IPS DF 6.9 (cell line): ENCODE measurements around the gene TET3.

Experiments used
- DNase-seq: peaks from one replicate; pipeline ENCODE4 v3.0.0-alpha.2; 2013; ENCODE audit warnings: low read depth, low spot score
- H3K27ac ChIP-seq: one replicate; pipeline ENCODE4 v1.5.1; 2013; ENCODE audit warnings: low read length, control low read depth
- H3K27me3 ChIP-seq: 2 replicates; pipeline ENCODE4 v1.6.1; 2013; ENCODE audit warnings: mild to moderate bottlenecking, low read length; ENCODE audit not compliant: control insufficient read depth, insufficient read depth
- H3K36me3 ChIP-seq: 2 replicates; pipeline ENCODE4 v1.6.1; 2013; ENCODE audit warnings: low read length; ENCODE audit not compliant: control insufficient read depth, insufficient read depth
- H3K4me1 ChIP-seq: 2 replicates; pipeline ENCODE4 v1.6.1; 2013; ENCODE audit warnings: low read length; ENCODE audit not compliant: control insufficient read depth, insufficient read depth
- H3K4me3 ChIP-seq: 2 replicates; pipeline ENCODE4 v1.5.1; 2013; ENCODE audit warnings: mild to moderate bottlenecking, low read length
- H3K9me3 ChIP-seq: 2 replicates; pipeline ENCODE4 v1.6.1; 2013; ENCODE audit warnings: low read length, inconsistent platforms; ENCODE audit not compliant: control insufficient read depth, insufficient read depth
- WGBS: extraction: QIAGEN DNeasy Blood & Tissue Kit; methylation state at CpG from one replicate; pipeline ENCODE4 v1.1.7; 2013; ENCODE audit warnings: mixed read lengths, missing lambda C conversion rate; ENCODE audit not compliant: insufficient read length, insufficient coverage; 5-methylcytosine and 5-hydroxymethylcytosine counted together

The TET3 gene

DNA sequence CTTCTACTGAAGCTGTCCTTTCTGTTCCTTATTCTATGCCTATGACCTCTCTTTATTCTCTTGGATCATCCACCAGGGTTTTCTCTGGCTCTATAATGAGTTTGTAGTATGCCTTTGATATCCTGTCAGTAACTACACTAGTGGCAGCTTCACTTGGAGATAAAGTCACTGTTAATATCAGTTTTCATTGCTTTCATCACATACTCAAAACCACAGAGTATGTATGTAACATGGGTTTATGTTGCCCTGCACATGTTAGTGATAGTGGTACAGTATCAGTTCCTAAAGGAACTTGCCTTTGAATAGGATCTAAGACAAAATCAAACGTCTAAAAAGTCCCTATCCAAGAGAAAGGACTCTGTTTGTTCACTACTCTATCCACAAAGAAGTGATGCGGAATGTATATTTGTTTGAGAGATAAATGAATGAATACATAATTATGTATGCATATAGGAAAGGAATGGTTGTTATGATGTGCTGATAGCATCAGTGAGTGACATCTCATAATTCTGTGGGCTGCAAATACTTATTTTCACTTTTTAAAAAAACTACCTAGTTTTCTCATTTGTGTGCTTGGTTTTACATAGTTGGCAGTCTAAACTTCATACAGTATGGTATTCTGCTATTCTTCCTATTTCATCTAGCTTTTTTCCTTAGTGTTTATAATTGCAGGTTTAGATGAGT is 45.1 kb downstream of the TET3 start:
- Histone ChIP-seq H3K9me3 (no peaks in the 10 kb centered on the region), H3K27me3 (no peaks in the 10 kb centered on the region), H3K36me3 (no peaks in the 10 kb centered on the region), H3K27ac (no peak overlapping the region), H3K4me3 (no peak overlapping the region), H3K4me1 (peaks cover 12% of the 10 kb centered on the region)
- 100% methylated on average over 1 of the region's 2 CpGs for whole genome bisulfite sequencing
- DNase-seq: no peak

- Histone ChIP-seq H3K9me3 (no peaks in the 10 kb centered on the region), H3K27ac (no peak overlapping the region), H3K27me3 (no peaks in the 10 kb centered on the region), H3K4me1 (peaks cover 8% of the 10 kb centered on the region), H3K36me3 (no peaks in the 10 kb centered on the region), H3K4me3 (no peak overlapping the region)
- no CpG with 5 or more reads among the region's 8 CpGs for WGBS
- no peak for DNase-seq
These were observed 46.5 kb downstream of the TET3 start for GRCh38 chr2:74031221-74031620.

DNA sequence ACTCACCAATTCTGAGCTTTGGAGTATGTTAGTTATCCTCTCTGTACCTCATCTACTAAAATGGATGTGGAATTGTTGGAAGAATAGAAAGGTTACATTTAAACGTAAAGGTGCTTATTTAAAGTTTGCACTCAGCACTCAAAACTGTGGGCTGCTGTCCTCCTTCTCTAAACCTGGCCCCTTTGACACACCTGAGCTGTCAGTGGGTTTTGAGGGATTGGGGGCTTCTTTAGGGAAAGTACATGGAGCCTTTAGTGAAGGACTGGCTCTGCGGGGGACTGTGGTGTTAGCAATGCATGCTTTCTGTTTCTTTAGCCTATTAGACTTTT is 47.2 kb downstream of the TET3 start:
- peaks cover 8% of the 10 kb centered on the region for H3K4me1 ChIP-seq
- H3K36me3 ChIP-seq: no peaks in the 10 kb centered on the region
- no CpG with 5 or more reads among the region's 2 CpGs for WGBS
- no peak overlapping the region for H3K27ac ChIP-seq
- no peaks in the 10 kb centered on the region for H3K9me3 ChIP-seq
- H3K27me3 ChIP-seq: no peaks in the 10 kb centered on the region
- no peak overlapping the region for H3K4me3 ChIP-seq
- DNase-seq: no peak

GRCh38 chr2:74033375-74033774 is 48.7 kb downstream of the TET3 start:
- no peak overlapping the region for H3K4me3 ChIP-seq
- H3K36me3 ChIP-seq: no peaks in the 10 kb centered on the region
- H3K27ac ChIP-seq: no peak overlapping the region
- H3K4me1 ChIP-seq: peaks cover 8% of the 10 kb centered on the region
- H3K27me3 ChIP-seq: no peaks in the 10 kb centered on the region
- DNase-seq: no peak
- H3K9me3 ChIP-seq: no peaks in the 10 kb centered on the region
- no CpG with 5 or more reads among the region's 2 CpGs for WGBS
